Calu3 (cell line): ENCODE results near the gene PAX5. TPM values are rescaled to one million over a fixed set of nuclear protein-coding genes. Genes with fewer than 3 reads are reported as not detected.

Source experiments
- BruUV-seq: library from RNA; stranded (reverse); fragments of 400-500 nt; replicated peaks from 2 replicates; lab custom pipeline; 2021; lab: Mats Ljungman, UMichigan
- CTCF ChIA-PET: fragments of 300-600 bp; sonication (Branson Sonifier 250); formaldehyde crosslinking; loops from one replicate; lab custom pipeline; 2022; ENCODE audit warnings: antibody characterized with exemption; lab: Charles Lee
- DNase-seq: peaks from one replicate; pipeline ENCODE4 v3.0.0; 2022
- H3K27ac Mint-ChIP-seq: one replicate; pipeline ENCODE4 v1.8.0; 2022; ENCODE audit warnings: mixed read lengths; ENCODE audit not compliant: unreplicated experiment
- H3K27me3 Mint-ChIP-seq: one replicate; pipeline ENCODE4 v1.8.0; 2022; ENCODE audit warnings: mixed read lengths; ENCODE audit not compliant: unreplicated experiment
- H3K36me3 Mint-ChIP-seq: one replicate; pipeline ENCODE4 v1.8.0; 2022; ENCODE audit warnings: mild to moderate bottlenecking, moderate library complexity, mixed read lengths; ENCODE audit not compliant: insufficient read depth, unreplicated experiment
- H3K4me1 Mint-ChIP-seq: one replicate; pipeline ENCODE4 v1.8.0; 2022; ENCODE audit warnings: mild to moderate bottlenecking, low read depth, mixed read lengths; ENCODE audit not compliant: unreplicated experiment
- H3K4me3 Mint-ChIP-seq: one replicate; pipeline ENCODE4 v1.8.0; 2022; ENCODE audit warnings: mild to moderate bottlenecking, low read depth, moderate library complexity, mixed read lengths; ENCODE audit not compliant: unreplicated experiment
- H3K9me3 Mint-ChIP-seq: one replicate; pipeline ENCODE4 v1.8.0; 2022; ENCODE audit warnings: low read depth, mixed read lengths; ENCODE audit not compliant: unreplicated experiment
- intact Hi-C: fragments of 100-400 bp; cut with micrococcal nuclease; formaldehyde crosslinking; loops from one replicate; pipeline ENCODE4 v1.10.0; 2022; ENCODE audit not compliant: unreplicated experiment
- total RNA-seq: library from RNA; stranded (reverse); gene quantifications from 2 replicates; pipeline ENCODE4 v1.2.3, GENCODE V29; 2022
- TF ChIP-seq, protein P1 (sequence below): fragments of 200-600 bp; IDR thresholded peaks from one replicate; pipeline ENCODE4 v1.8.0; 2022; ENCODE audit warnings: antibody characterized with exemption; ENCODE audit not compliant: unreplicated experiment

PAX5 gene
- total RNA-seq, 1 experiment from 2014 or later: not detected

DNA sequence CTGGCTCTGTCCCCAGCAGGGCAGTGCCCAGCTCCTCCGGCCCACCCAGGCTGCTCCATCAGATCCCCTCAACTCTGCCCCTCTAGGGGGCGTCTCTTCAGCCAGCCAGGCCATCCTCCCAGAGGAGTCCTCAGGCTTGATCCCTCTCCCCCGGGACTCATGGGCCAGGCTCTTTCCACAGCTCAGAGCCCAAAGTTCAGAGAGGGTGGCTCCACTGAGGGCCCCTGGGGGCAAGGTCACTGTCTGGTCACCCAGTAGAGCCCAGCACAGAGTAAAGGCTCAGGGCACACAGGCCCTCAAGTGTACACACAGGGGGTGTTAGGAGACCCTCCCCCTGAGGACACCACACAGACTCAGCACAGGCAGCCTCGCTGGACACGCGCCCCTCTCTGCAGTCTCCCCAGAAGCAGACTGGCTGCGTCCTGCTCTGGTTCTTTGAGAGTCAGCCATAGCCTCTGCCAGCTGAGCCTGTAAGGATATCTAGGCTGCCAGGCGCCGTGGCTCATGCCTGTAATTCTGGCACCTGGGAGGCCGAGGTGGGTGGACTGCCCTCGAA is 64.8 kb downstream of the PAX5 start:
- Mint-ChIP-seq H3K36me3 (no peaks in the 10 kb centered on the region), H3K27me3 (peaks cover 2% of the 10 kb centered on the region), H3K4me3 (no peak overlapping the region), H3K27ac (no peak overlapping the region), H3K4me1 (no peaks in the 10 kb centered on the region), H3K9me3 (no peaks in the 10 kb centered on the region)
- DNase-seq: no peak
- intact Hi-C loops: no loop called here
- CTCF ChIA-PET: no interaction called here
- TF ChIP-seq, protein P1, sequence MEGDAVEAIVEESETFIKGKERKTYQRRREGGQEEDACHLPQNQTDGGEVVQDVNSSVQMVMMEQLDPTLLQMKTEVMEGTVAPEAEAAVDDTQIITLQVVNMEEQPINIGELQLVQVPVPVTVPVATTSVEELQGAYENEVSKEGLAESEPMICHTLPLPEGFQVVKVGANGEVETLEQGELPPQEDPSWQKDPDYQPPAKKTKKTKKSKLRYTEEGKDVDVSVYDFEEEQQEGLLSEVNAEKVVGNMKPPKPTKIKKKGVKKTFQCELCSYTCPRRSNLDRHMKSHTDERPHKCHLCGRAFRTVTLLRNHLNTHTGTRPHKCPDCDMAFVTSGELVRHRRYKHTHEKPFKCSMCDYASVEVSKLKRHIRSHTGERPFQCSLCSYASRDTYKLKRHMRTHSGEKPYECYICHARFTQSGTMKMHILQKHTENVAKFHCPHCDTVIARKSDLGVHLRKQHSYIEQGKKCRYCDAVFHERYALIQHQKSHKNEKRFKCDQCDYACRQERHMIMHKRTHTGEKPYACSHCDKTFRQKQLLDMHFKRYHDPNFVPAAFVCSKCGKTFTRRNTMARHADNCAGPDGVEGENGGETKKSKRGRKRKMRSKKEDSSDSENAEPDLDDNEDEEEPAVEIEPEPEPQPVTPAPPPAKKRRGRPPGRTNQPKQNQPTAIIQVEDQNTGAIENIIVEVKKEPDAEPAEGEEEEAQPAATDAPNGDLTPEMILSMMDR: no peak
- BruUV-seq: no TSS peak

DNA sequence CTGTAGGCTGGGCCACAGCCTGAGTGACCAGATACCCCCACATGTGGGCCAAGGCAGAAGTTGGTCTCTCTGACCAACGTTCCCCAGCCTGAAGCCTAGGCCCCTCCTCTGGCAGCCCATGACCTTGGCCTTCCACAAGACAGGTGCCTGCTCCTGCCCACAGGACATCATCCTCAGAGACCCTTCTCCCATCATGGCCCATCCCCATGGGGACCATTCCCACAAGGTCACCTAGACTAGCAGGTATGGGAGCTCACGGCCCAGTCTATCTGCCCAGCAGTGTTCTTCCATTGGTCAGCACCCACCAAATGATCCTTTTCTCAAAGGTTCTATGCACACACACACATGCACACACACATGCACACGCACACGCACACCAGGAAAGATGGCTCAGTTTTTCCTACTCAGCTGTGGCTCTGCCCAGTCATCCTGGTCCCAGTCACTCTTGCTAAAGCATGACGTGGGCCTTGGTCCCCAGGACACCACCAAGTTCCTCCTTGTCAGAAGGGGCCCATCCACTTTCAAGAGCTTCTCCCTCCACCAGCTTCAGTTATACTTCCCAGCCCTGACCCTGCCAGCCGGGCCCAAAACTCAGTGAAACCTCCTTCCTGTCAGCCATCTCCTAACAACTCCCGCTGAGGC is 65.4 kb downstream of the PAX5 start:
- Mint-ChIP-seq H3K27ac (no peak overlapping the region), H3K36me3 (no peaks in the 10 kb centered on the region), H3K4me1 (no peaks in the 10 kb centered on the region), H3K27me3 (peaks cover 2% of the 10 kb centered on the region), H3K9me3 (no peaks in the 10 kb centered on the region), H3K4me3 (no peak overlapping the region)
- DNase-seq: no peak
- TF ChIP-seq, protein P1: no peak
- intact Hi-C loops: no loop called here
- CTCF ChIA-PET: interaction anchor here (0.6 kb wide), 1 partner anchor 11 kb away, joined by 13 read pairs; no protein-coding TSS in a partner anchor
- no TSS peak for BruUV-seq

DNA sequence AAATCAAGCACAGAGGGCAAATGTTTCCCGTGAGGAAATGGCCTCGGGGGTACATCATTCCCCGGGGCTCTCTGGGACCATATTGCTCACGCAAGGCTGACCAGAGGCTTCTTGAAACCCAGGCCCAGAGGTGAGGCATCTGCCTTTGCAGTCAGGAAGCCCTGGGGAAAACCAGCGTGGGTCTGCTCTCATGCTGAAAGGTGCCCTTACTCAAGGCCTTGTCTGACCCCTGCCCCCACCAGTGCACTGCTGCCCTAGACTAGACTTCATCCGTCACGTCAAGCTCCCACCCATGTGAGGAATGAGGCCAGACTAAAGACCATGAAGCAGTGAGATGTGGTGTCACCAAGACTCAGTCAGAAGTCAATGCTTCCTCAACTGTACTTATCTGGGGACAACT is 66.1 kb downstream of the PAX5 start:
- Mint-ChIP-seq H3K36me3 (no peaks in the 10 kb centered on the region), H3K4me1 (no peaks in the 10 kb centered on the region), H3K9me3 (no peaks in the 10 kb centered on the region), H3K27me3 (peaks cover 9% of the 10 kb centered on the region), H3K4me3 (no peak overlapping the region), H3K27ac (no peak overlapping the region)
- BruUV-seq: no TSS peak
- TF ChIP-seq, protein P1: no peak
- intact Hi-C loops: no loop called here
- CTCF ChIA-PET: interaction anchor here (0.6 kb wide), 1 partner anchor 10 kb away, joined by 13 read pairs; no protein-coding TSS in a partner anchor
- no peak for DNase-seq

DNA sequence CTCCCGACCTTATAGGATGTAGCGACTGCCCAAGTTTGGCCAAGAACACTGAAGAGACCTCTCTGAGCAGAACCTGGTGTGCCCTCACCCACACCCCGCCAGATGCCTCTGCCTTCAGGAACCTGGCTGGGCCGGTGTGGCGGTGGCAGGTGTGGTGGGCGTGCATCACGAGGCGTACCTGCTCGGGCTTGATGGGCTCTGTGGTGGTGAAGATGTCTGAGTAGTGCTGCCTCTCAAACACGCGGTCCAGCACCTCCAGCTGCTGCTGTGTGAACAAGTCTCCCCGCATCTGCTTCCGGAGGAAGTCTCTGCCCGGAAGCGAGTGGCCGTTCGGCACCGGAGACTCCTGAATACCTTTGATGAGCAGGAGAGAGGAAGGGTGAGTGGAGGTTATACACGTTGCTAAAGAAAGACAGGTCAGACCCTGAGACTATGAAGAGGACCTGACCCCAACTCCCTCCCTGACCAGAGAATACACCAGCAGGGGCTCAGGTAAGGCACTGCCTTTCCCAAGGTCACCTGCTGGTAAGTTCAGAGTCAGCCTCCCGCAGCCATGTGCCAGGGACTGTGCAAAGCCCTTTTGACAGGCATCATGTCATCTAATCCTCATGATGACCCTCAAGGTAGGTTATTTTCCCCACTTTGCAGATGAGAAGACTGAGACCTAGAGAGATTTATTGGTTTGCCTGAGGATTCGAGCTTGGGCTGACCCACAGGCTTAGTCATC is 67.5 kb downstream of the PAX5 start:
- no peak overlapping the region for H3K4me3 Mint-ChIP-seq
- H3K36me3 Mint-ChIP-seq: no peaks in the 10 kb centered on the region
- intact Hi-C loops: no loop called here
- TF ChIP-seq, protein P1: no peak
- H3K4me1 Mint-ChIP-seq: no peaks in the 10 kb centered on the region
- CTCF ChIA-PET: no interaction called here
- DNase-seq: no peak
- H3K27me3 Mint-ChIP-seq: peaks cover 13% of the 10 kb centered on the region
- no peak overlapping the region for H3K27ac Mint-ChIP-seq
- no TSS peak for BruUV-seq
- H3K9me3 Mint-ChIP-seq: no peaks in the 10 kb centered on the region
